ENCODE data around the gene OPRM1. TPM values are rescaled to one million over a fixed set of nuclear protein-coding genes. Genes with fewer than 3 reads are reported as not detected.
A peak's percentile ranks its signal among the peaks of the same experiment; 100 is the strongest.

The OPRM1 gene
- total RNA-seq (2014; rRNA removed; shearing (Covaris generic)), result not detected in 2 replicates
- polyA plus RNA-seq (2015; cell fraction: cytosol; rRNA removed), result not detected in 2 replicates
- not detected in 2 replicates for polyA plus RNA-seq (2015; cell fraction: nucleus; rRNA removed)

DNA sequence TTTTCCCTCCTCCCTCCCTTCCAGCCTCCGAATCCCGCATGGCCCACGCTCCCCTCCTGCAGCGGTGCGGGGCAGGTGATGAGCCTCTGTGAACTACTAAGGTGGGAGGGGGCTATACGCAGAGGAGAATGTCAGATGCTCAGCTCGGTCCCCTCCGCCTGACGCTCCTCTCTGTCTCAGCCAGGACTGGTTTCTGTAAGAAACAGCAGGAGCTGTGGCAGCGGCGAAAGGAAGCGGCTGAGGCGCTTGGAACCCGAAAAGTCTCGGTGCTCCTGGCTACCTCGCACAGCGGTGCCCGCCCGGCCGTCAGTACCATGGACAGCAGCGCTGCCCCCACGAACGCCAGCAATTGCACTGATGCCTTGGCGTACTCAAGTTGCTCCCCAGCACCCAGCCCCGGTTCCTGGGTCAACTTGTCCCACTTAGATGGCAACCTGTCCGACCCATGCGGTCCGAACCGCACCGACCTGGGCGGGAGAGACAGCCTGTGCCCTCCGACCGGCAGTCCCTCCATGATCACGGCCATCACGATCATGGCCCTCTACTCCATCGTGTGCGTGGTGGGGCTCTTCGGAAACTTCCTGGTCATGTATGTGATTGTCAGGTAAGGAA, at the start of gene OPRM1:
TSS of gene OPRM1 (plus strand) at position 10 of the 612 bp plus-strand sequence. CDS start at position 315, 305 bp downstream.
- DNase-seq (ENCODE audit: low read depth), result peak; percentile 52

DNA sequence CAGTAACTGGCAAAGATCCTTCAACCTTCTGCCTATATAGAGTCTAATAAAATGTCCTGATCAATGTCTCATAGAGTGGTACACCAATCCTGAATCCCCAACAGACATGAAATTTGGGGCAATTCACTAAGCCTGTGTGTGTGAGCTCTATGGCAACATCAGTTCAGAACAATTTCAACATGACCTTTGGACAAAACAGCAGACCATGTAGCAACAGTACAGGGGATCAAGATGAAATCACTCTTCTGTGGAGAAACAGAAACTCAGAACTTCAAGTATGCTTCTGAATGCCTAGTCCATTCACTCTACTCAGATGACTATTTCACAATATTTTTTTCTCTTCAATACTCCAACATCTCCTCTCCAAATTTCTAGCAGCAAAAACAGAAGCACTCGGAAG, 49.1 kb upstream of the OPRM1 start:
- DNase-seq (ENCODE audit: low read depth), result no peak

DNA sequence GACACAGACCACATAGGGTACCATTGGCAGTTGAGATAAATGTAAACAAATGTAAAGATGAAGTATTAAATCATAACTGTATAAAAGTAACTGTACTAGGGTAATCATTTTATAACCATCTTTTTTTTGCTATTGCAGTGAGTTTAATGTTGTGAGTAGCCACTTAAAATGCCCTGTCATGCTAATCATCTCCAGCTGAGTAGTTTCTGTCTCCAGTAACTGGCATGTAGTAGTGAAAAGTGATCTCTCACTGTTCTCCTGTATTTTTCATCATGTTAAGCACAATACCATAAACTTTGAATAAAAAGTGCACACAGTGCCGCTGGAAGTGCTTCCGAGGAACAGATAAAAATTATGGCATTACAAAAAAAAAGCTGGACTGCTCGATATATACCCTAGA, 45.0 kb upstream of the OPRM1 start:
- DNase-seq (ENCODE audit: low read depth), result no peak

DNA sequence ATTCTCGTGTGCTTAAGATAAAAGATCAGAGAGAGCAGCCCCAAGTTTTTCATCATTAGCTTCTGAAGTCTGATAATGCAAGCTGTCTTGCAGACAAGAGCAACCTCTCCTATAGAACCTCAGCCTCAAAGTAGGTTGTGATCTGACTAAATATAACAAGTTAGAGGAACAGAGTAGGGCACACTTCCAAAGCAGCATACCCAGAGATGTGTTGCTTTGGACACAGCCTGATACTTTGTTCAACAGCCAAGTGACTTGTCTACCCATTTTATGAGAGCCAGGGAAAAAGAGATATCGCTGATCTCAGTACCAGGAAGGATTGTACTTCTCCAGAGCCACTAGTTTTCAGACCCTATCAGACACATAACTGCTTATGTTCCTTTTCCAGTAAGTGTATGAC, 44.2 kb upstream of the OPRM1 start:
- no peak for DNase-seq (ENCODE audit: low read depth)

DNA sequence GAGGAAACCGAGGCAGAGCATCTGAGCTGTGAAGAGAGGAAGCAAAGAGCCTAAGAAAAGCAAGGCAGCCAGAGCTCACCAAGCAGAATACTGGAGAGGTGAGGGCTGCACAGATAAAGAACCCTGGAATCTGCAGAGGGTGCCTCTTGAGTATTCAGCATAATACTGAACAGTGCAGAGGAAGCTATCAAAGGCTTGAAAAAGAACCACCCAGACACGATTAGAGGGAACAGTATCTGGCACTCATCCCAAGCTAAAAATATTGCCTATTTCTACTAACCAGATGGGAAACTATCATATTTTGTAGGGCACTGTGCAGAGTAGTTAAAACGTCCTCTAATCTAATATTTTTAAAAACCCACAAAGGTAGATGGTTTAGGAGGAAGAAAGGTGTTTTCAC, 41.8 kb upstream of the OPRM1 start:
- no peak for DNase-seq (ENCODE audit: low read depth)

DNA sequence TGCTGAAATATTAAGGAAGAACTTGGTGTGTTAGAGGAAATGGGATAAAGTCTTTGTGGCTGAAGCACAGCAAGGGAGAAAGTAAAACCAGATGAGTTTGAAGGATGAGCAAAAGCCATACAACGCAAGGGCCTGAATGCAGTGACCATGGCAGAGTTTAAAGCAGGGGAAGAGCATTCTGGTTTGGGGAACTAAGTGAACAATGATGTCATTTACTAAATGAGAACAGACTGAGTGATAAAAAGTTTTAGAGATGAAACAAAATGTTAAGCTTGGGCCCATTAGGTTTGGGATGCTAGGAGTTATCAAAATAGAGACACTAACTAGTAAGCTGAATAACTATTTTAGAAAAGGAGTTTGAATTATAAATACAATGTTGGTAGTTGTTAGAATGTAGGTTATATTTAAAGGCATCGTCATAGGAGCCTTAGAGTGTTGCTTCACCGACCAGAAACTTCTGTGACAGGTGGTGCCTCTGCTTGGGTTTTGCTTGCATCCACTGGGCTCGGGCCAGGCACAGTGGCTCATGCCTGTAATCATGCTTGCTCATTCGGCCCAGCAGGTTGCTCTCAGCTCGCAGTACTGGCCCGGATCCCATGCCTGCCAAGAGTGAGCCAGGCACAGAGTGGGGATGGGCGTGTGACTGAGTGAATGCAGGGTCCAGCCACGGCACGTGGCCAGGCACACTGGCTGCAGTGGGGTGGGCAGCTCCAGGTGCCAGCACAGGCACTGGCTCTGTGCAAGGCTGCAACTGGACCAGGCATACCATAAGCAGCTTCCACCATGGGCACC, 37.4 kb upstream of the OPRM1 start:
- no peak for DNase-seq (ENCODE audit: low read depth)

DNA sequence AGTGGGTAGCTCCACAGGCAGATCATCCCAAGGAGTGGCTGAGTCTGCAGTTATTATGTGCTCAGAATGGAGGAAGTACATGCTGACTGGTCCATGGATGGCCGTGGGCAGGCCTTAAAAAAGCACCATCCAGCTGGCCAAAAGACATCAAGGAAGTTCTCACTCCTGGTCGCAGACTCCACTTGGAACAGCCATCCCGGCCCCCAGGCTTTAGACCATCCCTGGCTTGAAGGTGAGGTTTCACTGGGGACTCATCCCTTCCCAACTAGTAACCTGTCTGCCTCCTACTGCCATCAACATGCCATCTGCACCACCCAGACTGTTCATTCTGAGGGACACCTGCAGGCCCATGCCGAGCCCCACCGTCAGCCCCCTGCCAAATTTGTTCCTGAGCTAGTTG, 36.1 kb upstream of the OPRM1 start:
- no peak for DNase-seq (ENCODE audit: low read depth)

DNA sequence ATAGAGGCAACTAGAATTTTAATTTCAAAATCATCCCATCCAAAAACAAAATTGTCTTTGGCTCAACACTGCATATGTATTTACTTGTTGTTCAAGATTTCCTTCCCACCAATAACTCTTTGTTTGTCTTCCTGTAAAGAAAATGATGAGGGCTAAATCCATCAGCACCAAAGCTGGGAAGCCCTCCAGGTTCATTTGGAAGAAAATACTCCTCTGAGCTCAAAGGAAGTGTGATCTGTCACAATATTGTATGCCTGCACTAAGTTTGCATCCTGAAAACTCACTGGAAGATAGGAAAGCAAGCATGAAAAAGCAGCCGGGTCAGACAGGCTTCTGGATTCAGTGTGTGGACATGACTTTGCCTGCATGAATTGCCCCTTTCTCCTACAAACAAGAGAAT, 28.7 kb upstream of the OPRM1 start:
- DNase-seq (ENCODE audit: low read depth), result no peak

DNA sequence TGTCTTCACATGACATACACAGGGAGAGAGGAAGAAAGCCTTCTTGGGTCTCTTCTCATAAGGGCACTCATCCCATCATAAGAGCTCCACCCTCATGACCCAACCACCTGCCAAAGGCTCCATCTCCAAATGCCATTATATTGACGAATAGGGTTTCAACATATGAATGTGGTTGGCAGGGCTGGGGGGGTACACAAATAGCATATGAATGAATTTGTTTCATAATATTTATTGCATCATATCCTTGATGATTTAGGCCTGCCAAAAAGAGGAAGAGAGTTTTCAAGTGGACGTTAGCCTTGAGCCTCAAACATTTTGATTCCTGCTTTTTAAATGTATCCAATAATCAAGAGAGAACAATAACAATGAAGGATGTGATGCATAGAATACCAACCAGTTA, 26.2 kb upstream of the OPRM1 start:
- peak; percentile 33 for DNase-seq (ENCODE audit: low read depth)

DNA sequence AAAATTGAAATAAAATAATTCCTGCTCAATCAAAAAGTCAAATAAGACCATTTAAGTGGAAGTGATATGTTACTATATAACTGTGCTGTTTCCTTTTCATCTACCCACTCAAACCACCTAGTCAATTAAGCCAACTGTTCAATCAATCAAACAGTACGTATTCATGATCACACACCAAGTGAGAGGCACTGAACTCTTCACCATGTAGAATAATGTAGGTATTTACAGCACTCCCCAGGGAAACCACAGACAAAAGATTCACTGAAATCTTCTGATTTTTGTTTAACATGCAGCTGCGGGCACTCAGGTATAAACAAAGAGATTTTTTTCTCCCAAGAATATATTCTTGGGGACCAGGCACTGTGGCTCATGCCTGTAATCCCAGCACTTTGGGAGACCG, 21.3 kb upstream of the OPRM1 start:
- no peak for DNase-seq (ENCODE audit: low read depth)

DNA sequence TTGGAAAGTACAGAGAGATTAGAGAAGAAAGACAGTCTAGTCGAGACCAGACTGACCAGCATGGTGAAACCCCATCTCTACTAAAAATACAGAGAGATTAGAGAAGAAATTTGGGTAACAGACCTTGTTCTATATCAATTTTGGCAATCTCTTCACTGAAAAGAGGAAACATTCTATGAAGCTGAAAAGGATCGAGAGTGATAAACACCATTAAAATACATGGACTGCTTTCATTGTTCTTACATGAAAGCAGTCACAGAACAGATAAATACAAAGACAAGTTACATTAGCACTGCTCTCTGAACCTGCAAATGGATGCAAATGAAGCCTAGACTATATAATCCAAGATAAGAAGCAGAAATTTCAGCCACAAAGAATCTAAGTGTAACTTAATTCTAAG, 8.4 kb upstream of the OPRM1 start:
- DNase-seq (ENCODE audit: low read depth), result no peak

DNA sequence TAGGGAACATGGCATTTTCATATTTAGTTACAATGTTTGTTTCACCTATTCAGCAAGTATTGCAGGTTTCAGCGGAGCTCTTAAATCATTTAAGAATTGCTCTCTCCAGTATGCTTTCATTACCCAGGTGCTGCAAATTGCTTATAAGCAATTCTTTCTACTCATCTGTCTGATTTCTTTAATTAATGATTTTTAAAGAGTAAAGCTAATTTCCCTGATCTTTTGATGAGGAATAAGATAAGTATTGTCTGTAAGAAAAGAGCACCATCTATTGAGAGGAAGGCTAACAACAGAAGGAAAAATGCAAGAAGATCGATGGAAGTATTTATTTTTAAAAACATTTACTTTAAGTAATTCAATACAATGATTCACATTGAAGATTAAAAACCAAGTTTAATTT, 2.0 kb downstream of the OPRM1 start:
- DNase-seq (ENCODE audit: low read depth), result no peak

DNA sequence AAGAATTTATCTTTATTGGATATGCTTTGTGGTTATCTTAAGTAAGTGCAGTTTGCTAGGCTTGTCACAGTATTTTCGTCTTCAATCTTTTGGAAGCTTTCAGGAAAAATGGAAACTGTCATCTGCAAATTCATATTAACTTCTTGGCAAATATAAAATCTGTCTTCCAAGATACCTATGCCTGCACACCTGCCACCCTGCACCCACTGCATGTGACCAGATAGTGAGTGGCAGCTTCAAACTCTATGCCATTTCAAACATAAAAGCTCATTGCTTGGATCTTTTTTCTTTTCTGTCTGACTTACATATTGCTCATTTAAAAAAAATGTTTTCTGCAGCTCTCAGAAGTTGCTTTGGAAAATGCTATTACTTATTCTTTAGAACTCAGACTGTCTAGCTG, 14.1 kb downstream of the OPRM1 start:
- DNase-seq (ENCODE audit: low read depth), result no peak

DNA sequence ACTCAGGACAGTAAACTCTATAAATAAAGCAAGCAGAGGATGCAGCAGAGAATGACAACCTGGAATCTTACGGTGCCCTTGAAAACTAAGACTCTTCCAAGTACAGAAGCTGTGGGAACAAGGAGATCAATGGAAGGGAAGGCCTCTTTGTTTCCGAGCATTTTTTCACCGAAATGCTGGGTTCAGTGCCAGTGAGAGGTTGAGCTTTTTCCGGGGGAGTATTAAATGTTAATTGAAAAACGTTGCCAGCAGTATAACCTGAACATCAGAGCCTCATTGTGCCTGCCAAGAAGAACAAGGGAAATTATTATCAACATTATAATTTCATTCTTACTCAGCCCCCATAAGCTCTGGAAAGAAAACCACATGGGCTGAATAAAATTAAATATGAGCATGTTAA, 17.5 kb downstream of the OPRM1 start:
- DNase-seq (ENCODE audit: low read depth), result no peak

DNA sequence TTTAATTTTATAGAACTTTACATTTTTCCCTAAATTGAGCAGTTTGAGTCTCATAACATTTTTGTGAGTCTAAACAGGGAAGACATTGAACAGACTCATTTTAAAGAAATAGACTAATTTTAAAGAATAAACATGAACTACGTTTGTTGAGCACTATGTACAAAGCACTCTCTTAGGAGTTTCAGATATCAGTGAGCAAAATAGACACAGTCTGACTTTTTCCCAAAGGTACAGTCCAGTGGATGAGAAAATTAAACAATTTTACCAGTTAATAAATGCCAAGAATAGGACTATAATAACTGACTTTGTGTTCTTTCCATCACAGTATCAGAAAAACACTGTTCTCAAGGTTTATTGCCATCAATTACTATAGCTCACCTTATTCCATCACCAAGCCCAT, 18.1 kb downstream of the OPRM1 start:
- DNase-seq (ENCODE audit: low read depth), result no peak

DNA sequence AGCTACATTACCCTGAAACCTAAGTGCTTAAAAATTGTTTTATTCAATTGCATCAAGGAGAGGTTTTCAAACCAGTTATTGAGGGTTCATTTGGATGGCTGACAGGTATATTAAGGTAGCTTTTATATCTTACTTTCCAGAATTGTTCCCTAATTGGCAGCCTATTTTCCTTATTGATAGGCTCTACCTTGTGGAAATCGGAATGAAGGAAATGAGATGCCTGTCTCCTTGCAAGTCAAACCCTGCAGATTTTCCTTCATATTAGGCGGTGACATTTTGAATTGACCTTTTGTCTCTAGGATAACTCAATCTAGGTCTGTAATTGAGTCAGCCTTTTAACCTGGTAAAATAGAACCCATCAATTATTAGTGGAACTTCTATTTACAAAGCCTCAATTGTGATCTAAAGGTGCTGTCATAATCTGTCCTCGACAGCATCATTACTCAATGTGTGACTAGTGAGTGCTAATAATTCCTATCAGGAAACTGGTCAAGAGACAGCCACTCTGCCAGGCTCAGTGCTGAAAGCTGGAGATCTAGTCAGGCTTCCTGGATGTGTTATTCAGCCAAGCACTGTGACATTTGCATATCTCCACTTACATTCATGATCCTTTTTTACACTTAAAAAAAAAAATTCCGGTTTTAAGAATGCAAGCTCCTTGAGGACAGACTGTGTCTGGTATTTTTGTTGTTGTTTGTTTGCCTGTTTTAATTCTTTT, 20.1 kb downstream of the OPRM1 start:
- no peak for DNase-seq (ENCODE audit: low read depth)

DNA sequence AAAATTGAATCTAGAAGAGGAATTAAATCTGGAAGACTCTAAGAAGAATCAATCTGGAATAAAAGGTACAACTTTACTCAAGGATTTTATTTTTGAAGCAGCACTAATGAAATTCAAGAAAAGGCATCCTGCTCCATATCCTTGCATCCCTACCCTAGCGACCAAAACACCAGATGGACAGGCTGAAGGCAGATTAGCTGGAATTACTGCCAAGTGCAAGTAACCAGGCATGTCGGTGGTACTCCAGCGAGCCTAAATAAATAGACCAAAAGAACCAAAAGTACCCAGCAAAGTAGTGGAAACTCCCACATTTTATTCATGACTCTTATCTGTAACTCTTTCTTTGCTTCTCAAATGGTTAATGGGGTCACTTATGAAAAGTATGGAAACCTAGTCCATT, 21.0 kb downstream of the OPRM1 start:
- DNase-seq (ENCODE audit: low read depth), result no peak

DNA sequence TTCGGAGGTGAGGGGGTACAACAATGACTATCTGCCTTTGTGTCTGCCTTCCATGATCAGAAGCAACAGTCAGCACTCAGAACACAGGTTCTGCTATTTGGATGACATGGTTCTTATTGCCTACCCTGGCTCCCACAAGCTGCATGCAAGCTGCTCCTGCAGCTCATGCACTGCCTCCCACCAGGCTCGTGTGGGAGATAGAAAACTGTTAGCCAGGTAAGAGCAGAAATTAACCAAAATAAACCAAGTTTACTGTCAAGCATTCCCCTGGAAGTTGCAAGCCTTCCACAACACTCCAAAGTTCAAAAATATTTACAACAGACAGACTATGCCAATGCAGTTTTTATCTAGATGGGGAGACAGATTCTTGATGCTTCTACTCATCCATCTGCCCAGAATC, 31.0 kb downstream of the OPRM1 start:
- no peak for DNase-seq (ENCODE audit: low read depth)

DNA sequence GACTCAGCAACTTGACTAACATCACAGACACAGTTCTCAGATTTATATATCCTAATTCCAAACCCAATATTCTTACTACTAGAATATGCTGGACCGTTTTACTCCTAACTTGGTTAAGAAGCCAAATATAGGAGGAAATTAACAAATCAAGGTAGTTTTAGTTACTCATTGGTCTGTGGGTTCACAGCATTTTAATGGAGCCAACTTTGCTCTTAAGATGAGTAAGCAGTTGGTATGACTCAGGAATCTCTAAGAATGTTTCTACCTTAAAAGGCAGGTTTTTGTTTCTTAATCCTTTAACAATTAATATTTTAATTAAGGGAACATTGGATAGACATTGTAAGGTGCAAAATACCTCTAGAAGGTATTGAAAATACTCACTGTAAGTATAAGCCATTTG, 31.6 kb downstream of the OPRM1 start:
- peak; percentile 40 for DNase-seq (ENCODE audit: low read depth)

DNA sequence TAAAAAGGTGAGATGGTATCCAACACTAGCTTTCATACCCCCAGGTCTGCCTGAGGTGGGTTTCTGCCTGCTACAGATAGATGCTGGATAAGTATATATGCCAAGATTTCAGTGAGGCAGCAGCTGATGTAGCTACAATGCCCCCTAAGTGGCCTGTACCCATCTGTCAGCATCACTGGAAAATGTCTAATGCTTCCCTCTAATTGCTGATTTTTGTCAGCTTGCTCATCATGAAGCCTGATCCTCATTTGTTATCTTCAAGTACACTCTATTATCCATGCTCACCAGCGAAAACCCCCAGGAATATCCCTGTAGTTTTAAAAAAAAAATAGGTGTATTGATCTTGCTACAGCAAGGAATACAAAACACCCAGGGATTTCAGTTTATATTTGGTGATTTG, 32.2 kb downstream of the OPRM1 start:
- no peak for DNase-seq (ENCODE audit: low read depth)

DNA sequence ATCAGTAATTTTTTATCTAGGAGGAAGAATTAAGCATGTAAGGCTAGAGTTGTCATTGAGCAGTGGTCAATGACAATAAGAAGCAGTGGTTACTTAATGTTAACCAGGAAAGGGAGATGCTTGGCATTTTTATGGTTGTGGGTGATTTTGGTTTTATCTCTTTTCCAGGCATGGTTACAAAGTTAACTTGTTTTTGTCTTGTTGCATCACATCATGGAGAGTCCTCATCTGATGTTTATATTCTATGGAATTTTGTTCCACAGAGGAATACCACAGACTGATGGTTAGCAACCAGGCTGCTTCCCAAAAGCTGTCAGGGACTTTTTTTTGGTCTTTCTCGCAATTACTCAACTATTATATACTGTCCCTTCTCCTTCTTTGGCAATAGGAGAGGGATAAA, 32.7 kb downstream of the OPRM1 start:
- no peak for DNase-seq (ENCODE audit: low read depth)

DNA sequence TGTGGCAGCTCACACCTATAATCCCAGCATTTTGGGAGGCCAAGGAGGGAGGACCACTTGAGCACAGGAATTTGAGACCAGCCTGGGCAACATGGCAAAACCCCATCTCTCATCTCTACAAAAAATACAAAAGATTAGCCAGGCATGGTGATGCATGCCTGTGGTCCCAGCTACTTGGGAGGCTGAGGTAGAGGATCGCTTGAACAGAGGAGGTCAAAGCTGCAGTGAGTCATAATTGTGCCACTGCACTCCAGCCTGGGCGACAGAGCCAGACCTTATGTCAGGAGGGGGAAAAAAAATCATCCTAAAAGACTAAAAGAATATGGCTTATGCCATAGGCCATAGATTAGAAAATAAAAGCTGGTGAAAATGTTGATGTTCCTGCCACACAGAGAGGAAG, 39.6 kb downstream of the OPRM1 start:
- peak; percentile 32 for DNase-seq (ENCODE audit: low read depth)
